Skin of body (tissue), 2 donors: Measurements from ENCODE around the gene UMAD1. TPM values are rescaled to one million over a fixed set of nuclear protein-coding genes. Genes with fewer than 3 reads are reported as not detected.

Experiments used
- DNase-seq: peaks from one replicate; lab custom pipeline; 2025; lab: John Stamatoyannopoulos, UW
- total RNA-seq: library from RNA; depleted of rRNA; stranded (reverse); fragments of >200 nt; gene quantifications from one replicate; pipeline ENCODE4 v1.2.3, GENCODE V29; 2014

UMAD1 gene
- total RNA-seq, 1 donor from 2014 or later: 8.5 TPM

DNA sequence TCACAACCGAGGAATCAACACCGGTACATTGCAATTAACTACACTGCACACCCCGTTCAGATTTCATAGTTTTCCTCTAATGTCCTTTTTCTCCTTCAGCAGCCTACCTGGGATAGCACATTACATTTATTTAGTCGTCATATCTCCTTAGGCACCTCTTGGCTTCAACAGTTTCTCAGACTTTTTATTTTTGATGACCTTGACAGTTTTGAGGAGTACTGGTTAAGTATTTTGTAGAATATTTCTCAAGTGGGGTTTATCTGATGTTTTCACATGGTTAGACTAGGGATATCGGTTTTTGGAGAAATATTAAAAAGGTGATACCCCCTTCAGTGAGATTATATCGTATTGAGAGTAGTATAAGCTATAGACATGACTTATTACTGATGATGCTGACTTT is 241.0 kb downstream of the UMAD1 start:
- DNase-seq: no peak

DNA sequence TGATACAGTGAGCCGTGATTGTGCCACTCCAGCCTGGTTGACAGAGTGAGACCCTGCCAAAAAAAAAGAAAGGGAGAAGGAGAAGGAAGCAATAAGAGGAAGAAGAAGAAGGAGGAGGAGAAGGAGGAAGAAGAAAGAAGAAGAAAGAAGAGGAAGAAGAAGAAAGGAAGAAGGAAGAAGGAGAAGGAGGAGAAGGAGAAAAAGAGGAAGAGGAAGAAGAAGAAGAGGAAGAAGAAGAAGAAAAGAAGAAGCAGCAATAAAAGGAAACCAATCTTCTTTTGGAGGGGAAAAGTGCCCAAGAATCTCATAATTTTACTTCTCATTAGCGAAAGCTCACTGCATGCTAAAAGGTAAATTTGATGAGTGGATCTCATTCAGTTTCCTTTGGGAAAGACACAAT is 242.3 kb downstream of the UMAD1 start:
- DNase-seq: no peak

GRCh38 chr7:7883394-7883793 is 242.8 kb downstream of the UMAD1 start:
- no peak for DNase-seq

DNA sequence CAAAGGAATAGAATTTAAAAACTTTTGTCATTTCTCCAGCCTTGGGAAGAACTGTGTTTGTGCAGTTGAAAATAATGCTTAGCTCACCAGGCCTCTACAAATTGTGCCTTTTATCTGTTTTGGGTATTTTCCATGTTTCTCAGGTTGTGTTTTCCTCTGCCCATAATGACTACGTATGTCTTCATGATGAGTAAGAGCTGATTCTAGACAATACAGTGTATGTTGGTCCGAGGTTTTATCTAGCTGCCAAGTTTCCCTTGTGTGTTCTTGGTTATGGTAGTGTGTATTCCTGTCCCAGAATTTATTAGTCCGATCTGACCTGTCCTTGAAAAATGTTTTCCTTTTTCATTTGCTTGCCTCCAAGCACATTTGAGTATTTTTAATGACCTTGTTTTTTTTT is 244.3 kb downstream of the UMAD1 start:
- DNase-seq: no peak

- no peak for DNase-seq
These were observed 249.4 kb downstream of the UMAD1 start for GRCh38 chr7:7889791-7890568.

- DNase-seq: no peak
These were observed 254.6 kb downstream of the UMAD1 start for GRCh38 chr7:7895004-7895650.

DNA sequence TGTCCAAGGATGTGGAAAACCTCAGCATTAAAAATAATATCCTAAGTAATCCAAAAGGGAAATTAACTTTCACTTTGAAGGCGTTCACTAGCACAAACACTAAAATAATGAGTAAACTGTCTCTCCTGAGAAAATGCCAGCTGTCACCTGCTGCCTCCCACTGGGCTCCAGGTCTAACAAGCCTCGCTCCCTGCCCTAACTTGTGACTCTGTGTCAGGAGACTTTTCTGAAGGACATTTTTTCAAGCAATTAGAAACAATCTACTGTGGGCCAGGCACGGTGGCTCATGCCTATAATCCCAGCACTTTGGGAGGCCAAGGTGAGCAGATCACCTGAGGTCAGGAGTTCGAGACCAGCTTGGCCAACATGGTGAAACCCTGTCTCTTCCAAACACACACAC is 255.2 kb downstream of the UMAD1 start:
- DNase-seq: no peak

DNA sequence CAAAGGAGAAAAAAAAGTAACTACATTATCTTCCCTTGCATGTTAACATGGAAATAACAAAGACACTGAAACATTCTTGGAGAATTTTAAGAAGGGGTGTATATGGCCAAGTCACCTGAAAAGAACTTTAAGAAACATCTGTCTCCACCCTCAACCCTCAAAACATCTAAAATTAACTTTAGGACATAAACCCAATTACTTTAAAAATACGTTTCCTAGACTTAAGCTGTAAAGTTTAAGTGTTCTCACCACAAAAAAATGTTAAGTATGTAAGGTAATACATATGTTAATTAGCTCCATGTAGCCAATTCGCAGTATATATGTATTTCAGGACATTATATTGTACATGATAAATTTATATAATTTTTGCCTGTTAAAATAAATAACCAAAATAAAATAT is 257.0 kb downstream of the UMAD1 start:
- DNase-seq: no peak

DNA sequence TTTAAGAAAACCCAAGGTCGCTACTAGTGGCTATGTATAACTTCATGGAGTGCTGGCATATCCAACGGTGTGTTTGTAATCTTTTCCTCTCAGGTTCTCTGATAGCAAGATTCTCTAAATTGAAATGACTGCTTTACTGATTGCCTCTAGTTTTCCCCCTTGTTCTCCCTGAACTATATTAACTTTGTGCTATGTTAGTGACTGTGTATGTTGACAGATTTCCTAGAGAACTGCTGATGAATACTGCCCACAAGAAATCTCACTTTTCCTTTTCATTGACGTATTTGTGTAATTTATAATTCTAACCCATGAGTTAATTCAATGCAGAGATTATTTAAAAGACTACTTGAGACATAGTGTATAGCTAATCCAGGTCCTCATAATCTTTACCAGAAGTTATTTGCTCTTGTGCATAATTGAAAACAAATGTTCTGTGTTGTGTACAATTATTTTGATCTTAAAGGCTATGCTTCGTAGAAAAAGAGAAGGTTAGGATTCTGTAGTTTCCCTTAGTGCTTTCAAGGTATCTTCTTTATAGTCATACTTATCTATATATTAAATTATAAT is 257.5 kb downstream of the UMAD1 start:
- no peak for DNase-seq

- no peak for DNase-seq
These were observed 262.3 kb downstream of the UMAD1 start for GRCh38 chr7:7902845-7903244.

- DNase-seq: no peak
These were observed 266.8 kb downstream of the UMAD1 start for GRCh38 chr7:7907306-7907705.

DNA sequence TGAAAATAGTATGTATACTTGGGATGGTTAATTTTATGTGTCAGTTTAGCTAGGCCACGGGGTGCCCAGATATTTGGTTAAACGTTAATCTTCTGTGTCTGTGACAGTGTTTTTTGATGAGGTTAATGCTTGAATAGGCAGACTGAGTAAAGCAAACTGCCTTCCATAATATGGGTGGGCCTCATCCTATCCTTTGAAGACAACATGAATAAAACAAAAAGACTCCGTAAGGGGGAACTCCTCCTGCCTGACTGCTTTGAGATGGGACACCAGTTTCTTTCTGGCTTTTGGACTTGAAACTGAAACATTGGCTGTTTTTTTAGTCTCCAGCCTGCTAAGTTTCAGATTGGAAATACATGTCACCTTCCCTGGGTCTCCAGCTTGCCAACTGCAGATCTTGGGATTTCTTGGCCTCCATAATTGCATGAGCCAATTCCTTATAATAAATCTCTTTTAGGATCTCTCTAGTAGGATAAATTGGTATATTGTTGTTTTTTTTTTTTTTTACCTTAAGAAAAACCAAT is 268.1 kb downstream of the UMAD1 start:
- no peak for DNase-seq

DNA sequence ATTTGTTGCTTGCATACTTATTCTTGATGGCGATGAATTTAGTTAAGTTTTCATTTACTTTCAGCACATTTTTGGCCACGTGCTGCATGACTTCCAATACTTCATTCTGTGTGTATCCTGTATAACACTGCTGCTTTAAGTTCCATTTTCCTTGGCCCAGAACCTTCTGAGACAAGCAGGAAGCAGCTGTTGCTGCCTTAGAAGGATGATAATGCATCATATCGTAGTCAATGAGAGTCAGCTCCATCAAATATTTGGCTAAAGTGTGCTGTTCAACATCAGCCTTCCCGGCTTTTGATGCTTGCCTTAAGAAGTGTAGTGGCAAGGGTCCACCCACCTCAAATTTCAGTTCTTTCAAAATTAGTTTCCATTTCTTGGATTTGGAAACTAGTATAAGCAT is 268.8 kb downstream of the UMAD1 start:
- DNase-seq: no peak

GRCh38 chr7:7911369-7912123 is 271.0 kb downstream of the UMAD1 start:
- DNase-seq: no peak

DNA sequence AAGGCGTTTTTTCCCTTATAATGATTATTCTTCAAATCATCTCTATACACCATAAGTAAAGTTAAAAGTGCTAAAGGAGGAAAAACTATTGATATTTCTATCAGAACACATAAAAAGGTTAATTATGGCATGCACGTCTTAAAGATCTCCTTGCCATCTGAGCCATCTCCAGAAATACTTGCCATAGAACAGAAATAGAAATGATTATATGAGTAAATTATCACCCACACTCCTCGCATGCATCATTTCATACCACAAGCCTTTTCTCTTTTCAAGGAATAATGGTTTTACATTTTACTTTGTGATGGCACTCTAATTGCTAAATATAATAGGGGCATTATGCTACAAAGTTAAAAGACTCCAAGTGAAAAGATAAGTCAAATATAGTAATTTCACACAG is 272.4 kb downstream of the UMAD1 start:
- no peak for DNase-seq

GRCh38 chr7:7913504-7913903 is 273.0 kb downstream of the UMAD1 start:
- DNase-seq: no peak

- no peak for DNase-seq
These were observed 274.0 kb downstream of the UMAD1 start for GRCh38 chr7:7914547-7914946.

DNA sequence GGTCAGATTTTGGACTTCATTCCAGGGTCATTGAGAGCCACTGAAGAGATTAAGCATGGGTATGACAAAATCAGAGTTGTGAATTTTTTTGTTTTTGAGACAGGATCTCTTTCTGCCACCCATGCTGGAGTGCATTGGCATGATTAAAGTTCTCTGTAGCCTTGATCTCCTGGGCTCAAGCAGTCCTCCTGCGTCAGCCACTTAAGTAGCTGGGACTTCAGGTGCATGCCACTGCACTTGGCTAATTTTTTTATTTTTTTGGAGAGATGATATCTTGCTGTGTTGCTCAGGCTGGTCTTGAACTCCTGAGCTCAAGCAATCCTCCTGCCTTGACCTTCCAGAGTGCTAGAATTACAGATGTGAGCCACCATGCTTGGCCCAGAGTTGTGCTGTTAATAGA is 275.5 kb downstream of the UMAD1 start:
- no peak for DNase-seq

DNA sequence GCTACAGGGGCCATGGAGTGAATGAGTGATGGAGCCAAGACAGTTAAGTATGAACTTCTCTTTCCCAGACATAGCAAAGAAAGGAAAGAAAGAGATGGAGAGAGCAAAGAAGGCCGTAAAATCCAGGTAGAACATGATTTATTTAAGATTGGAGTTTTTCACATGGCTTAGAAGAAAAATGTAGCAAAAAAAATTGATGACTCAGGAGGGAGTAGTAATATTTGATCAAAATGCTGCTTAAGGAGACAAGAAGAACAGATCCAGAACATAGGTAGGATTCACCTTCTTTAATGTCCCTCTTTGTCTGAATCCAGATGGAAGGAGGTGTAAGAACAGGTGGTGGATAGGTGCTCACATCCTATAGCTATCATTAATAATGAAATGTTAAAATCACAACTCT is 277.0 kb downstream of the UMAD1 start:
- DNase-seq: no peak

GRCh38 chr7:7918736-7919448 is 278.3 kb downstream of the UMAD1 start:
- no peak for DNase-seq

- DNase-seq: no peak
These were observed 278.9 kb downstream of the UMAD1 start for GRCh38 chr7:7919449-7919945.
